Measurements from ENCODE around the gene MAGI1. TPM values are rescaled to one million over a fixed set of nuclear protein-coding genes. Genes with fewer than 3 reads are reported as not detected.

MAGI1 gene
- total RNA-seq, 3 donors from 2014 or later (not counting 1 experiment from before 2014, with no cell fraction given), result not detected

GRCh38 chr3:65588884-65589283 is 449.8 kb downstream of the MAGI1 start:
- WGBS (ENCODE audit: insufficient coverage), result 85% methylated on average over 2 of the region's 3 CpGs
- ATAC-seq (no peak), DNase-seq (no peak)
- Histone ChIP-seq H3K4me3 (ENCODE audit: low read length) (no peak overlapping the region), H3K4me1 (ENCODE audit: control insufficient read depth, insufficient read depth, low read length) (no peaks in the 10 kb centered on the region), H3K36me3 (ENCODE audit: control insufficient read depth, insufficient read depth, low read length) (no peaks in the 10 kb centered on the region), H3K27me3 (ENCODE audit: control insufficient read depth, insufficient read depth, low read length) (no peaks in the 10 kb centered on the region), H3K9me3 (ENCODE audit: control insufficient read depth, insufficient read depth, low read length) (no peaks in the 10 kb centered on the region), H3K27ac (ENCODE audit: low read length) (no peak overlapping the region)
- H3K9me3 Mint-ChIP-seq, result peaks cover 10% of the 10 kb centered on the region in 2 donors
- no peak overlapping the region for H3K27ac Mint-ChIP-seq
- no peaks in the 10 kb centered on the region for H3K27me3 Mint-ChIP-seq (ENCODE audit: low read depth in 2 of 2)
- no peaks in the 10 kb centered on the region for H3K4me1 Mint-ChIP-seq
- H3K36me3 Mint-ChIP-seq, result no peaks in the 10 kb centered on the region
- intact Hi-C loops (cut with micrococcal nuclease), result no loop called here
- TF ChIP-seq, protein P1, sequence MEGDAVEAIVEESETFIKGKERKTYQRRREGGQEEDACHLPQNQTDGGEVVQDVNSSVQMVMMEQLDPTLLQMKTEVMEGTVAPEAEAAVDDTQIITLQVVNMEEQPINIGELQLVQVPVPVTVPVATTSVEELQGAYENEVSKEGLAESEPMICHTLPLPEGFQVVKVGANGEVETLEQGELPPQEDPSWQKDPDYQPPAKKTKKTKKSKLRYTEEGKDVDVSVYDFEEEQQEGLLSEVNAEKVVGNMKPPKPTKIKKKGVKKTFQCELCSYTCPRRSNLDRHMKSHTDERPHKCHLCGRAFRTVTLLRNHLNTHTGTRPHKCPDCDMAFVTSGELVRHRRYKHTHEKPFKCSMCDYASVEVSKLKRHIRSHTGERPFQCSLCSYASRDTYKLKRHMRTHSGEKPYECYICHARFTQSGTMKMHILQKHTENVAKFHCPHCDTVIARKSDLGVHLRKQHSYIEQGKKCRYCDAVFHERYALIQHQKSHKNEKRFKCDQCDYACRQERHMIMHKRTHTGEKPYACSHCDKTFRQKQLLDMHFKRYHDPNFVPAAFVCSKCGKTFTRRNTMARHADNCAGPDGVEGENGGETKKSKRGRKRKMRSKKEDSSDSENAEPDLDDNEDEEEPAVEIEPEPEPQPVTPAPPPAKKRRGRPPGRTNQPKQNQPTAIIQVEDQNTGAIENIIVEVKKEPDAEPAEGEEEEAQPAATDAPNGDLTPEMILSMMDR (IDR thresholded peaks at IDR 0.05), result no peak
- no peak overlapping the region for H3K4me3 Mint-ChIP-seq

DNA sequence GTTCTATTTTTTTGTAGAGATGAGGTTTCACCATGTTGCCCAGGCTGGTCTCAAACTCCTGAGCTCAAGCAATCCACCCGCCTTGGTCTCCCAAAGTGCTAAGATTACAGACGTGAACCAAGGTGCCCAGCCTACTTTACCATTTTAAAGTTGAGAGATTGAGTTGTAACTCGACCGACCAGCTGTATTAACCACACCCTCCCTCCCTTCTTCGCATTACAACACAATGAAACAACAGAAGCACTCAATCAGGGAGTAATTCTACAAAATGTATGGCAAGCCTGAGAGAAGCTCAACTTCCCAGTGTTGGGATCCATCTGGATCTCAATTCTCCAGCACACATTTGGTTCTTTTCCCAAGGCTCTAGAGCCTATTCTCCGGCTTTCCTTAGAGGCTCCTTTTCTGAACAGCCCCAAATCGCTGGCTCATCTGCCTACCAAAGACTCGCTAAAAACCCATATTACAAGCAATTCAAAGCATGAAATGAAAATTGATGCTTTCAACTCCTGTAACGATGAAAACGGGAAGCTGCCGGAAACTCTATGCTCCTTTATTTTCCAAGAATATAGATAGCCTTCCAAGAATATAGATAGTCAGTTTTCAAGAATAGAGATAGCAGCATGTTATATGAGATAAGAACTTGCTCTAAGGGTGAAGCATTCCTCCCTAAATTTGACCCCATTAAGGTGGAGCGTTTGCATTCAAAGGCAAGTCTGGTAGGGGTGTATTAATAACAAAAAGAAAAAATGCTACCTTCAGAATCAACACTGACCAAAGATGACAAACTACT is 450.9 kb downstream of the MAGI1 start:
- intact Hi-C loops (cut with micrococcal nuclease), result no loop called here
- H3K36me3 ChIP-seq (ENCODE audit: control insufficient read depth, insufficient read depth, low read length), result no peaks in the 10 kb centered on the region
- WGBS (ENCODE audit: insufficient coverage), result 87% methylated on average over 8 of the region's 12 CpGs
- no peak overlapping the region for H3K4me3 ChIP-seq (ENCODE audit: low read length)
- Mint-ChIP-seq H3K9me3 (peaks cover 10 to 12% of the 10 kb centered on the region in 2 donors), H3K36me3 (no peaks in the 10 kb centered on the region), H3K27ac (no peak overlapping the region), H3K4me1 (no peaks in the 10 kb centered on the region), H3K4me3 (no peak overlapping the region), H3K27me3 (ENCODE audit: low read depth in 2 of 2) (no peaks in the 10 kb centered on the region)
- H3K27me3 ChIP-seq (ENCODE audit: control insufficient read depth, insufficient read depth, low read length), result no peaks in the 10 kb centered on the region
- TF ChIP-seq, protein P1 (IDR thresholded peaks at IDR 0.05), result no peak
- H3K27ac ChIP-seq (ENCODE audit: low read length), result no peak overlapping the region
- no peak for ATAC-seq
- DNase-seq, result no peak
- no peaks in the 10 kb centered on the region for H3K4me1 ChIP-seq (ENCODE audit: control insufficient read depth, insufficient read depth, low read length)
- H3K9me3 ChIP-seq (ENCODE audit: control insufficient read depth, insufficient read depth, low read length), result no peaks in the 10 kb centered on the region

DNA sequence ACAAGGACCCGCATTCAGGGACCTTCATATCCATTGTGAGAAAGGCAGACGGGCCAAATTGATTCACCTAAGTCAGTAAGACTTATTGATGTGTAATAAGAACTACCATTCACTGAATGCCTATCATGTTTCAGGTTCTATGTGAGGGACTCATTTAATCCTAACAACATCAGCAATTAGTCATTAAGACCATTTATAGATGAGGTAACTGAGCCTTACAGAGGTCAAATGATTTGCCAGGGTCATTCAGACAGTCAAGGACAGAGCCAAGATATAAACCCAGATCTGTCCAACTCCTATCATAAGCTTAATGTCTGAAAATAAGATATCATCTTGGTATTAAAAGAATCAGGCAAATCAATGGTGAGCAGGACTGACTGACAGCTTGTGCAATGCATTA is 453.8 kb downstream of the MAGI1 start:
- DNase-seq, result no peak

More for the DNA sequence above, 453.8 kb downstream of the MAGI1 start:
- intact Hi-C loops (cut with micrococcal nuclease), result no loop called here
- Histone ChIP-seq H3K27ac (ENCODE audit: low read length) (no peak overlapping the region), H3K4me3 (ENCODE audit: low read length) (no peak overlapping the region), H3K36me3 (ENCODE audit: control insufficient read depth, insufficient read depth, low read length) (no peaks in the 10 kb centered on the region), H3K4me1 (ENCODE audit: control insufficient read depth, insufficient read depth, low read length) (no peaks in the 10 kb centered on the region), H3K9me3 (ENCODE audit: control insufficient read depth, insufficient read depth, low read length) (no peaks in the 10 kb centered on the region), H3K27me3 (ENCODE audit: control insufficient read depth, insufficient read depth, low read length) (no peaks in the 10 kb centered on the region)
- Mint-ChIP-seq H3K27ac (no peak overlapping the region), H3K27me3 (ENCODE audit: low read depth in 2 of 2) (no peaks in the 10 kb centered on the region), H3K4me1 (no peaks in the 10 kb centered on the region), H3K36me3 (no peaks in the 10 kb centered on the region), H3K9me3 (peaks cover 8% of the 10 kb centered on the region in 2 donors), H3K4me3 (no peak overlapping the region)
- ATAC-seq, result no peak
- TF ChIP-seq, protein P1 (IDR thresholded peaks at IDR 0.05), result no peak
- 95% methylated on average over 2 of the region's 2 CpGs for WGBS (ENCODE audit: insufficient coverage)

Data from natural killer cell (primary cell).